GM19395 (cell line): Measurements from ENCODE around the gene TXNRD3.
"Not testable (repeated sequence)": the region's sequence is repeated elsewhere in the genome, so short reads cannot be mapped to it uniquely, and the experiment has no call there.

Experiments used
- ATAC-seq: cut with Tn5 transposase; IDR thresholded peaks from one replicate; pipeline ENCODE4 v1.9.1; 2021; ENCODE audit warnings: mild to moderate bottlenecking, moderate library complexity; ENCODE audit not compliant: unreplicated experiment

TXNRD3 gene

DNA sequence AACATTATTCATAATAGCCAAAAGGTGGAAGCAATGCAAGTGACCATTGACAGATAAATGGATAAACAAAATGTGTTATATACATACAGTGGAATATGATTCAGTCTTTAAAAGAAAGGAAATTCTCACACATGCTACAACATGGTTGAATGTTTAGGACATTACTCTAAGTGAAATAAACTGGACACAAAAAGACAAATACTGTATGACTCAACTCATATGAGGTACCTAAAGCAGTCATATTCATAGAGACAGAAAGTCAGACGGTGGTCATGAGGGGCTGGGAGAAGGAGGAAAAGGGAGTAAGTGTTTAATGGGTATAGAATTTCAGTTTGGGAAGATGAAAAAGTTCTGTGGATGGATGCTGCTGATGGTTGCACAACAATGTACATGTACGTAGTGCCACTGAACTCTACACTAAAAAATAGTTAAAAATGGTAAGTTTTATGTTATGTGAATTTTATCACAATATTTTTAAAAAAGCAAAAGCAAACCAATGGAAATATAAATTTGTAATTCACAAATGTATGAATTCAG lies 5.3 kb downstream of the TXNRD3 start:
- no peak for ATAC-seq

- no peak for ATAC-seq
These were observed 8.2 kb downstream of the TXNRD3 start for GRCh38 chr3:126646674-126647073.

DNA sequence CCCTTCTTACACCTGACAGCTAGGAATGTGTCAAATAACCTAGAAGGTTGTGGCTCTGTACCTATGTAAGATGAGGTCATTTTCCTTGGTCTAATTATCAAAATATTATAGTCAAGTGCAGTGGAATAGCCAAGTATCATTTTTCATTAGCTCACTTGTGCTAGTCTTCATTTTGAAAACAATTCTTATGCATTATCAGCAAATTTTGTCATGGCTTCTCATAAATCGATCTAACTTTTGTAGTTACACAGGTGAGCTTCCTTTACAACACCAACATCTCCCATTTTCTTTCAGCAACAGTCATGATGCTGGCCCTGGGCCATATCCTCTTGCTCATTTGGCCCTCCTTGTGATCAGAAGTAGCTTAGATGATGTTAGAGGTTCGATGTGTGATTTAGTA lies 10.3 kb downstream of the TXNRD3 start:
- ATAC-seq = no peak

DNA sequence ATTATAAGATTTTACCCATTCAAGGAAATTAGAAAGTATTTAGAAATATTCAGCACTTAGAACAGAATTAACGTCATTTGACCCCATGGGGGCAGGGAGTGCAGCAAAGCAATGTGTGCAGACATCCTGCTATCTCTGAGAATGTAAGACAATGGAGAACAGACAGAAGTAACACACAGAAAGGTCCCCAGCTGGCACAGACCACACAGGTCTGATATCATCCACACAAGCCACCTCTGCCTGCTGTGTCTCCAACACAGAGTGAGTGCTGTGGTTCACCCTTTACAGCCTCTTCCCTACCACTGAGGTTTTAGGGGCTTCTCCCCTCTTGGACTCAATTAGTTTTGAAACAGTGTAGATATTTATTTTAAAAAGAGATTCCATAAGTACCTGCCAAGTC lies 16.1 kb downstream of the TXNRD3 start:
- no peak for ATAC-seq

DNA sequence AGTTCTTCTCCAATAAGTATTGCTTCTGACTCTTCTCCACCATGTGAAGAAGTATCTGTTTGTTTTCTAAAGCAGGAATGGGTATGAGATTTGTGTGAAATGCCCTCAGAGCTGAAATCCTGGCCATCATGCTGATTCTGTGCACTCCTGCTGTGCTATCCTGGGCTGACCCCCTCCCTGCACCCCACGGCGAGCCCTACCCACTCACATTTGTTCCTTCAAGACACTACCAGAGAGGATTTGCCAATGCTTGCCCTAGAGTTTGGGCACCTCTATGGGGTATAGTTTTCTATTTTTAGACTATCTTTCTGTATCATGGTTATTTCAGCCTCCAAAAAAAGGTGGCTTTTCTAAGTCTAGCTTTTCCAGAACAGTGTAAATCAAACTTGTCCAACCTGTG lies 18.5 kb downstream of the TXNRD3 start:
- no peak for ATAC-seq

DNA sequence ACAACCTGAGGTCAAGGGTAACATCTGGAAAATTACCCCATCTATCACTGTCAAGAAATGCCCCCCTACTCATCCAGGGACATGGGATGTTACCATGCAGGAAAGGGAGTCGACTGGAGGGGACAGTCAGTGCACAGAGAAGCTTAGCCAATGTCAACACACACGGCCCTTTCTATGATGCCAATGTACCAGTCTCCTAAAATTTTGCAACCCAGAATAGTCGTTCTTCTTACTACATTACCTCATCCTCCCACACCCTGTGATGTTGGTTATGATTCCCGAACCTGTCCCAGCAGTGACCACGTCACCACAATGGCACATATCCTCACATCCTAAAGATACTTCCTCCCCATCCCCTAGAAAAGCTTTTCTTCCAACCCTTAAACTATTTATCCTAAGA lies 20.1 kb downstream of the TXNRD3 start:
- ATAC-seq = no peak

- no peak for ATAC-seq
These were observed 24.9 kb downstream of the TXNRD3 start for GRCh38 chr3:126630020-126630419.

- not testable (repeated sequence) for ATAC-seq
These were observed 29.2 kb downstream of the TXNRD3 start for GRCh38 chr3:126625735-126626134.

- ATAC-seq = no peak
These were observed 32.2 kb downstream of the TXNRD3 start for GRCh38 chr3:126622694-126623093.

GRCh38 chr3:126621627-126622345 lies 33.1 kb downstream of the TXNRD3 start:
- no peak for ATAC-seq

DNA sequence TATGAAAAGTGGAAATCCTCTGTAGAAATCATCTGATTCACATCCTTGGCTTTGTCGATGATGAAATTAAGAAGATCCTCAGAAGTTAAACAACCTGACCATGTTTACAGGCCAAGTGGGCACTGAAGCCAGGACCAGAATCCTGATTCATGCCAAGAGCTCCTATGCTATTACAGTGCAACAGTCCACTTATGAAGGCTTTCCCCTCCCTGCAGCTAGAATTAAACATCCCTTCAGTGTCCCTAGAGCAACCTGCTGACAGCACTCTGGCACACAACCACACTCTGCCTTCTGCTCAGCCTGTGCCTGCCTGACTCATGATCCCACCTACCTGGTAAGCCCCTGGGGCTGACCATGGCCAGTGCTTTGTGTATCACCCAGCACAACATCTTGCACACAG lies 33.8 kb downstream of the TXNRD3 start:
- no peak for ATAC-seq

GRCh38 chr3:126620738-126621137 lies 34.2 kb downstream of the TXNRD3 start:
- no peak for ATAC-seq

DNA sequence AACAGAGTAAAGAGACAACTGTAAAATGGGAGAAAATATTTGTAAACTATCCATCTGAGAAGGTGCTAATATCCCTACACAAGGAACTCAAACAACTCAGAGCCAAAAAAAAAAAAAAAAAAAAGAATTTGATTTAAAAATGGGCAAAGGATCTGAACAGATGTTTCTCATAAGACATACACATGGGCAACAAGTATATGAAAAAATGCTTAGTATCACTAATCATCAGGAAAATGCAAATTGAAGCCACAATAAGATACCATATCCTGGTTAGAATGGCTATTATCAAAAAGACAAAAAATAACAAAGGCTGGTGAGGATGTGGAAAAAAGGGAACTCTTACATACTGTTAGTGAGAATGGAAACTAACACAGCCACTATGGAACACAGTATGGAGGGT lies 36.2 kb downstream of the TXNRD3 start:
- no peak for ATAC-seq

DNA sequence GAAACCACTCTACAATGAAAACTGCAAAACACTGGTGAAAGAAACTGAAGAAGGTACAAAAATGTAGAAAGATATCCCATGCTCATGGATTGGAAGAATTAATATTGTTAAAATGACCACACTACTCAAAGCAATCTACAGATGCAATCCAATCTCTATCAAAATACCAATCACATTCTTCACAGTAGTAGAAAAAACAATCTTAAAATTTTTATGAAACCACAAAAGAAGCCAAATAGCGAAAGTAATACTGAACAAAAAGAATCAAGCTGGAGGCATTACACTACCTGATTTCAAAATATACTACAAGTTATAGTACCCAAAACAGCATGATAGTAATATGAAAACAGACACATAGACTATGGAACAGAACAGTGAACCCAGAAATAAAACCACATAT lies 36.9 kb downstream of the TXNRD3 start:
- no peak for ATAC-seq

GRCh38 chr3:126617571-126617970 lies 37.4 kb downstream of the TXNRD3 start:
- ATAC-seq = no peak

DNA sequence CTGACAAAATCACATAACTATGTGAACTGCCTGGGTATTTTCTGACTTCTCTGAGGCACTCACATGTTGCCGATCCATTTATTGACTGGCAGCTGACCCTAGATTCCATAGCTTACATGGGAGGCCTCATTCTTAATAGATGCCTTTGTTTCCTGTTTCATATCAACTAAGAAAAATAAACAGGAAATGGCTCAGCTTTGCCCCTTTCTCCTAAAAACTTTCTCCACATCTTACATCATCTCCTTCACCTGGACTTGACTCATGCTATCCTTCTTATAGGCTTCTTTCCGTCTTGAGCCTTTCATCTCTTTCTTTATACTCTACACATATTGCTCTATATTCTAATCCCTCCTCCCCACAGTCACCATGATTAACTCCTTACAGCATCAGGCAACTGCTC lies 38.0 kb downstream of the TXNRD3 start:
- ATAC-seq = no peak

GRCh38 chr3:126613479-126614188 lies 41.3 kb downstream of the TXNRD3 start:
- ATAC-seq = no peak

GRCh38 chr3:126612479-126613205 lies 42.3 kb downstream of the TXNRD3 start:
- no peak for ATAC-seq

DNA sequence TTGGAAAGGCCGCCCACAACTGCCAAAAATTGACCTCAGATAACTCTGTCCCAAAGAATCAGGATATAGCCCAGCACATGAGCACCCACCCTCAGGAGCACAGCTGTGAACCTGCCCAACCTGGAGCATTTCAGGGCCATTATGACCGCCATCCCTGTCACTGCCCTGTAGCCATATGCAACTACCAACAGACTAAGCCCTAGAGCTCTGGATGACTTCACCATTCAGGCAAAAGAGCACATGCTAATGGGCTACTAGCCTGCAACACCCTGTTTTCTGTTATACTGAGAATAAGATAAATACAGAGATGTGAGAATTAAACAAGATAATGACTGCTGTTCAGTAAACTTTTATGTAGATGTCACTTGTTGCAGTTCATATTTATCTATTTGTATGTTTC lies 45.0 kb downstream of the TXNRD3 start:
- ATAC-seq = no peak

- ATAC-seq = no peak
These were observed 47.6 kb downstream of the TXNRD3 start for GRCh38 chr3:126607214-126607908.

GRCh38 chr3:126606001-126606400 lies 48.9 kb downstream of the TXNRD3 start:
- ATAC-seq = no peak
